Stimulated activated naive CD8-positive, alpha-beta T cell treated with anti-CD3 and anti-CD28 coated beads, Interleukin-15, Interleukin-2, amounts not matched to agents 100 ng/mL and 50 ng/mL, for 24 hours (primary cell): Measurements from ENCODE around the gene OTX2.

Experiments
- H3K27ac Mint-ChIP-seq: one replicate; pipeline ENCODE4 v1.8.0; 2021; ENCODE audit warnings: mild to moderate bottlenecking, mixed read lengths
- H3K27me3 Mint-ChIP-seq: one replicate; pipeline ENCODE4 v1.8.0; 2021; ENCODE audit warnings: mixed read lengths
- H3K36me3 Mint-ChIP-seq: one replicate; pipeline ENCODE4 v1.8.0; 2021; ENCODE audit warnings: low read depth, mixed read lengths
- H3K4me1 Mint-ChIP-seq: one replicate; pipeline ENCODE4 v1.8.0; 2021; ENCODE audit warnings: low read depth, mixed read lengths
- H3K4me3 Mint-ChIP-seq: one replicate; pipeline ENCODE4 v1.8.0; 2021; ENCODE audit warnings: mild to moderate bottlenecking, mixed read lengths
- H3K9me3 Mint-ChIP-seq: one replicate; pipeline ENCODE4 v1.8.0; 2021; ENCODE audit warnings: mixed read lengths

OTX2 gene

DNA sequence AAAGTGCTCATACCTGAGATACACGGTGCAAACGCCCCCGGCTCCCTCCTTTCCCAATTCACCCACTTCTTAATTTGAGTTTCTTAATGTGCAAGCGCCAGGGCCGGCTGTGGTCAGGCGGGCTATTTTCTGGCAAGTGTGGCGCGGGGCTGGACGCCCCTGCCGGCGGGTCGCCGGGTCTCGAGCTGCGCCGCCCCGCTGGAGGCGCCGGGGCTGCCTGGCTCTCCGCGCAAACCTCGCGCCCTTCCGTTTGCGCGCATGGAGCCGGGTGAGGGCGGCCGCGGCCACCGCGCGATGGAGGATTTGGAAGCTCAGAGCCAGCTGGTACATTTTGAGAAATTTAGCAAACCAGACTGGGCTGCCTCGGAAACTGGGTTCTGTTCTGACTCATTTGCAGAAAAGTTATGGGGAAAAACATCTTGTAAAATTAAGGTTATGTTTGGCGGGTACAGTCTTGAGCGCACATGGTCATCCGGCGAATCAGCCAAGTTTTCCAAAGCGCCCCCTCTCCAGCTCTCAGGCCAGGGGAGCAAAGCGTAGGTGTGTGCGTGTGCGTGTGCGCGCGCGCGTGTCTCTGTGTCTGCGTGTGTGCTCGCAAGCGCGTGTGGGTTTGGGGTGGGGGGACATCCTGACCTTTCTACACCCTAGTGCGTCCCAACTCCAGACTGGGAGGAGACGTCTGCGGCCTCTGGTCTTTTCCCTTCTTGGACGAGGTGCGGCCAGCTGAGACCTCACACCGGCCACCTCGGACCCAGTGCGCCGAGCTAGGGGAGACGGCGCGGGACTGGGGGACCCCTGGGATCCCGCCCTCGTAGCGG, 6.5 kb upstream of the OTX2 start:
- Mint-ChIP-seq H3K4me1 (no peaks in the 10 kb centered on the region), H3K27me3 (peaks cover 83% of the 10 kb centered on the region), H3K9me3 (no peaks in the 10 kb centered on the region), H3K36me3 (no peaks in the 10 kb centered on the region), H3K27ac (no peak overlapping the region), H3K4me3 (no peak overlapping the region)

- peaks cover 85% of the 10 kb centered on the region for H3K27me3 Mint-ChIP-seq
- peaks cover 4% of the 10 kb centered on the region for H3K36me3 Mint-ChIP-seq
- H3K4me1 Mint-ChIP-seq, result no peaks in the 10 kb centered on the region
- H3K4me3 Mint-ChIP-seq, result no peak overlapping the region
- no peak overlapping the region for H3K27ac Mint-ChIP-seq
- no peaks in the 10 kb centered on the region for H3K9me3 Mint-ChIP-seq
Measured at GRCh38 chr14:56815745-56816144, 5.5 kb upstream of the OTX2 start.

- Mint-ChIP-seq H3K27ac (no peak overlapping the region), H3K9me3 (no peaks in the 10 kb centered on the region)
Measured at GRCh38 chr14:56814969-56815700, 4.9 kb upstream of the OTX2 start.

GRCh38 chr14:56814519-56814959, 4.3 kb upstream of the OTX2 start:
- peaks cover 87% of the 10 kb centered on the region for H3K27me3 Mint-ChIP-seq
- peaks cover 8% of the 10 kb centered on the region for H3K4me1 Mint-ChIP-seq
- H3K36me3 Mint-ChIP-seq, result peaks cover 11% of the 10 kb centered on the region
- no peak overlapping the region for H3K4me3 Mint-ChIP-seq
- peaks cover 5% of the 10 kb centered on the region for H3K9me3 Mint-ChIP-seq
- no peak overlapping the region for H3K27ac Mint-ChIP-seq

More at GRCh38 chr14:56814969-56815700, 4.9 kb upstream of the OTX2 start:
- H3K4me1 Mint-ChIP-seq, result peaks cover 2% of the 10 kb centered on the region
- no peak overlapping the region for H3K4me3 Mint-ChIP-seq
- H3K27me3 Mint-ChIP-seq, result peaks cover 85% of the 10 kb centered on the region
- H3K36me3 Mint-ChIP-seq, result peaks cover 5% of the 10 kb centered on the region

DNA sequence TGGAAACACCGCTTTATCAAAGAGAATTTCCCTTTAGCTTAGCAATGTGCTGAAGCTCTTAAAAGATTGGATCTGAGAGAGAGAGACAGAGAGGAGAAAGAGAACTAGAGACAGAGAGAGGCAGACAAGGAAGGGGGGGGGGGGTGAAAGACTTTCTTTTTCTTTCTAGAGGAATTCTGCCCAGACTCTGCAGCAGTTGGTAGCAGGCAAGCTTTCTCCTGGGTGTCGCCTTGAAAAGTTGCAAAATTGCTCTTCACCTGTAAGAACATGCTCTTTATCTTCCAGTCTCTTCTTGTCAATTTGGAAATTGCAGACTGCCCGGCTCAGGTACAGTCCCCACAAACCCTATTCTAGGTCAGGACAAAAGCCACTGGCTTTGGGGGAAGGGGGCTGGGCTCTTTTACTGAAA, 2.9 kb upstream of the OTX2 start:
- H3K9me3 Mint-ChIP-seq, result peaks cover 5% of the 10 kb centered on the region
- peaks cover 18% of the 10 kb centered on the region for H3K4me1 Mint-ChIP-seq
- no peak overlapping the region for H3K27ac Mint-ChIP-seq
- H3K27me3 Mint-ChIP-seq, result peaks cover 84% of the 10 kb centered on the region
- no peak overlapping the region for H3K4me3 Mint-ChIP-seq
- peaks cover 11% of the 10 kb centered on the region for H3K36me3 Mint-ChIP-seq

DNA sequence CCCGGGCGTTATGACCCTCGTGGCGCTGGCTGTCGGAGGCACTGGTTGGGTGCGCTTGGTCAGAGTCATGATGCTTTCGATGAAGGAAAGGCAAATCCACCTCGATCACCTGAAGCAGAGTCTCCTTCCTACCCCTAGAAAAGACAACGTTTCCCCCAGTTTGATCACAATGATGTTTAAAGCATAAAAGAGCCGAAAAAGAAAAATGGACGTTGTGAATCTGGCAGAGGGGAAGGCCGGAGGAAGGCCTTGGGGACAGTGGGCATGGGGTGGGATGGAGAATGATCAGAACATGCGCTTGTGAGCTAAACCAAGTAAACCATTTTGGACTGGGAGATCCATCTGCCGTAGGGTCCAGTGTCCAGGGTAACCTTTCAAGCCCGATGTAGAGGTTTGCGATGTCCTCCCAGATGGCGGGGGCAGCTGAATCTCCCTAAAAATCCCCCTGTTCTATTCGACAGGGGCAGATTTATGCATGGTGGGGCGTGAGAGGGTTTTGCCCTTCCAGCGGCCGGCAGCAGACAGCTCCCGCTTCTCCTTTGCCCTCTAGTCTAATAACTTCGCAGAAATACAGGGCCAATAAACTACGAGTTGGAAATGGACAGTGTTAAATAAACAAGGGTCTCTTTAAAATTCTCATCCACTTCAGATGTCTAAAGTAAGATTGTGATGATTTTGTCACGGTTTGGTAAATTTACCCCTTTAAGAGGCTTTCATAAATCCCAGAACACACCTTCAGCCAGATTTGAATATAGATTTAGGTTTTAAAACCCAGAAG, 2.3 kb upstream of the OTX2 start:
- peaks cover 20% of the 10 kb centered on the region for H3K4me1 Mint-ChIP-seq
- peaks cover 81% of the 10 kb centered on the region for H3K27me3 Mint-ChIP-seq
- peaks cover 11% of the 10 kb centered on the region for H3K36me3 Mint-ChIP-seq
- H3K27ac Mint-ChIP-seq, result no peak overlapping the region
- peaks cover 5% of the 10 kb centered on the region for H3K9me3 Mint-ChIP-seq
- H3K4me3 Mint-ChIP-seq, result no peak overlapping the region

DNA sequence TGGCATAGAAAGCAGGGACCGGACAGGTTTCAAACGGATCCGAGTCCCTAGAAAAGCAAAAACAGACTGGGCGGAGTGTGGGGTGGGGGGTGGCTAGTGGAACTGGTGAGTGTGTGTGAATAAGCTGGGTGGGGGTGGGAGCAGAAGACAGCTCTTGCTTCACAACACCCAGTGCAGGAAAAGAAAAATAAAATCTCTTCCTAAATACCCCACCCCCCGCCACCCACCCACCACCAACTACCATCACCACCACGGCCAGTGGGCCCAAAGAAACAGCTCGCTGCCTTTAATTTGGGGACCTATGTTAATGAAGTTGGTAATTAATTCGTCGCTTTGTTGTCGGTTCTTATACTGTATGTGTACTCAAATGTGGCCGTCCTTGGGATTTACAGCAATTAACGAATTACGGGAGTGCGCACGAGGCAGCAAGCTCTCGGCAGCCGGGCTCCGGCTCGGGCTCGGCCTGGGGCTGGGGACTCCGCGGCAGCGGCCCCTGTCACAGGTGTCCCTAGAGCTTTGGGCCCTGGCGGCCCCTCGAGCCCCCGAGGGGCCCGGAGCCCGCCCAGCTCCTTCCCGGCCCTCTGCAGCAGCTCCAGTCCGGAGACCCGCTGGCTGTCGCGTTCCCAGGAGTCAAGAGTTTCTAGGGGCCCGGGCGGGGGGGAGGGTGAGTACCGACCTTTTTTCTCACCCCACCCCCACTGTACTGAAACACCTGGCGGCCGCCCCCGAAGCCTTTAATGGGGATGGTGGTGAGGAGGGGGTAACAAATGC, 1.5 kb upstream of the OTX2 start:
- Mint-ChIP-seq H3K4me1 (peaks cover 26% of the 10 kb centered on the region), H3K9me3 (peaks cover 5% of the 10 kb centered on the region), H3K4me3 (no peak overlapping the region), H3K27me3 (peaks cover 85% of the 10 kb centered on the region), H3K36me3 (peaks cover 11% of the 10 kb centered on the region), H3K27ac (no peak overlapping the region)

- Mint-ChIP-seq H3K27ac (peak overlapping the region; percentile 55), H3K27me3 (peaks cover 86% of the 10 kb centered on the region), H3K4me1 (peaks cover 28% of the 10 kb centered on the region), H3K9me3 (peaks cover 5% of the 10 kb centered on the region), H3K4me3 (no peak overlapping the region), H3K36me3 (peaks cover 11% of the 10 kb centered on the region)
Measured at GRCh38 chr14:56810836-56811592, 735 bp upstream of the OTX2 start.

- H3K27ac Mint-ChIP-seq, result peak overlapping the region; percentile 66
- peaks cover 11% of the 10 kb centered on the region for H3K36me3 Mint-ChIP-seq
- H3K9me3 Mint-ChIP-seq, result peaks cover 5% of the 10 kb centered on the region
- peaks cover 86% of the 10 kb centered on the region for H3K27me3 Mint-ChIP-seq
- peak overlapping the region; percentile 48 for H3K4me3 Mint-ChIP-seq
- peaks cover 31% of the 10 kb centered on the region for H3K4me1 Mint-ChIP-seq
Measured at GRCh38 chr14:56809270-56810146, 771 bp downstream of the OTX2 start.

DNA sequence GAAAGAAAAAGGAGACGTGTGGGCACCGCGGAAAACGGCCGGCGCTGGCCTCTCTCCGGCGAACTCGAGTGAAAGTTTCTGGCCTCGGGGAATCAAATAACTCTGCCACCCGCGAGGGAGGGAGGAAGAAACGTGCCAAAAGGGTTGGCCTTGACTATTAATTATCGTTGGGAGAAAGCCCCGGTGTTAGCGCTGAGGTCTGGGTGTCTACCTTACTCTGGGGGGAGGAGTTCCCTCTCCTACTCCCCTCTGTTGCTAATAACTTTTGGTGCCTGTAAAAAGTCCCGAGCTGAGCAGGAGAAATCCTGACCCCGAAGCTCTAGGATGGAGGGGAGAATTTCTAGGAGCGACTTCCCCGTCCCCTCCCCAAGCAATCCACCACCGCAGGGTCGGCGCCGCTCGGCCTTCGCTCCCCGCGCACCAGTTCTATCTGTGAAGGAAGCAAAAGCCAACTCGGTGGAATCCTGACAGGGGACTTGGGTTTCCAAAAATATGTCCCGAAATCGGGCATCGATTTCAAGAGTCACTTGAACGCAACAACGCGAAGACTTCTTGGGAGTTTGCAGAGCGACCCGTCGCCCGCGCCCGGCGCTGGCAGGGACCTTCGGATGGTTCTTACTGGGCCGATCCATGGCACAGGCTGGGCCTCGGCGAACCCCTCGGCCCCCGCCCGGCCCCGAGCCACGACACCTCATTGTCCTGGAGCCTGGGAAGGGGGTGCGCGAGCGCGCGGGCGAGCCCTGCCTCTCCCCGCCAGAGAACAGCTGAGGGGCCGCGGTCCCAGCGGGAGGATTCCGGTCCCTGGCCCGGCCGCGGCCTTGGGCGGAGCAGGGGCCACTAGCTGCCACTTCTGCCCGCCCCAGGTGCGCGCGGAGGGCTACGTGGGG, 1.7 kb downstream of the OTX2 start:
- Mint-ChIP-seq H3K9me3 (peaks cover 5% of the 10 kb centered on the region), H3K27ac (no peak overlapping the region), H3K27me3 (peaks cover 86% of the 10 kb centered on the region), H3K36me3 (peaks cover 11% of the 10 kb centered on the region), H3K4me3 (peak overlapping the region; percentile 20), H3K4me1 (peaks cover 31% of the 10 kb centered on the region)

GRCh38 chr14:56808110-56808382, 2.2 kb downstream of the OTX2 start:
- Mint-ChIP-seq H3K4me1 (peaks cover 31% of the 10 kb centered on the region), H3K27me3 (peaks cover 86% of the 10 kb centered on the region), H3K27ac (no peak overlapping the region), H3K36me3 (peaks cover 11% of the 10 kb centered on the region), H3K4me3 (peak overlapping the region; percentile 20), H3K9me3 (peaks cover 5% of the 10 kb centered on the region)

DNA sequence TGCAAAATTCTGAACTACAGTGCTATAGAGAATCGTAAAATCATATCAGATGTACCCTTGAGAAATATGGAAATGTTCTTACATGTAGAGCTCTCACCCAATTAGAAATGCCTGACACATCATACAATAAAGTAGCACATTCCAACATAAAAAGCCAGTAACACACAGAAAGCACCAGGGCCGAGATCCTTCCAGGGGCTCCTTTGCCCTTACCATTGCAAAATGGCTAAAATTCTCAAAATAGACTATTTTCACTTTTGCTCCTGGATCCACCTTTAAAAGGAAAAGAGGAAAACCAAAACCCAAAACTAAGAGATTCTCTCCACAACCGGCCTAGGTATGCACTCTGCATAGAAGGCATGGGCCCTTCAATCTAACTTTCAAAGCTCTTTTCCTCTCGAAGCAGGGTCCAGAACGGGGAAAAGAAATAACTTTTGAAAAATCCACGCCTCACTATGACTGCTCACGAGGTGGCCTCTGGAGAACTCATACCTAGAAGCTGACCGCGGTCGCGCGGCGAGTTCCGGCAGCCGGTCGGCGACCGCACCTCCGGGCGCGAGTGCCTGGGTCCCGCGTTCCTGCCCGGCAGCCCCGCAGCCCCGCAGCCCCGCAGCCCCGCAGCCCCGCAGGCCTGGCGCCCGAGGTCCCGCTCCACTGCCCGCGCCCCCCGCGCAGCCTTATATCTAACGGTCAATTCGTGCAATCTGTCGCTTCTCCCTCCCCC, 2.7 kb downstream of the OTX2 start:
- H3K36me3 Mint-ChIP-seq, result peaks cover 11% of the 10 kb centered on the region
- no peak overlapping the region for H3K4me3 Mint-ChIP-seq
- H3K27ac Mint-ChIP-seq, result no peak overlapping the region
- H3K27me3 Mint-ChIP-seq, result peaks cover 84% of the 10 kb centered on the region
- peaks cover 5% of the 10 kb centered on the region for H3K9me3 Mint-ChIP-seq
- H3K4me1 Mint-ChIP-seq, result peaks cover 31% of the 10 kb centered on the region
